Naive thymus-derived CD4-positive, alpha-beta T cell (primary cell): ENCODE data around the gene CD247. TPM values are rescaled to one million over a fixed set of nuclear protein-coding genes. Genes with fewer than 3 reads are reported as not detected.

Experiments used
- ATAC-seq: fragments of 150-1000 bp; cut with Tn5 transposase; 2 replicates; pipeline ENCODE4 v1.10.0; 2021; ENCODE audit warnings: mild to moderate bottlenecking, moderate library complexity
- CTCF ChIA-PET: fragments of 350-600 bp; sonication (Branson Sonifier 250); formaldehyde crosslinking; loops from one replicate; lab custom pipeline; 2021; ENCODE audit warnings: antibody characterized with exemption; lab: Charles Lee
- POLR2A ChIA-PET: fragments of 350-600 bp; sonication (Branson Sonifier 250); formaldehyde crosslinking; loops from one replicate; lab custom pipeline; 2021; ENCODE audit warnings: antibody characterized with exemption, inconsistent platforms; lab: Charles Lee
- DNase-seq, 9 donors: peaks; one replicate each; pipeline versions ENCODE4 v3.0.0 to v3.0.0-alpha.2; 2020 to 2022; ENCODE audit warnings: mixed read lengths in 1 of 9
- H3K27ac ChIP-seq: one replicate; pipeline ENCODE4 v1.7.0; 2013; ENCODE audit warnings: mild to moderate bottlenecking, low read depth, low read length, moderate library complexity
- H3K27me3 ChIP-seq, 2 donors: one replicate each; pipeline ENCODE4 v1.7.0; 2013; ENCODE audit warnings: low read length in 2 of 2, mild to moderate bottlenecking in 2 of 2, moderate library complexity in 2 of 2; ENCODE audit not compliant: control insufficient read depth in 2 of 2, insufficient read depth in 2 of 2
- H3K36me3 ChIP-seq, 3 experiments: 1 replicate in 2 of 3; 2 replicates in 1 of 3; pipeline ENCODE4 v1.7.0; 2013; ENCODE audit warnings: low read length in 3 of 3, mild to moderate bottlenecking in 3 of 3, moderate library complexity in 1 of 3; ENCODE audit not compliant: insufficient read depth in 3 of 3, control insufficient read depth in 2 of 3
- H3K4me1 ChIP-seq, 2 donors: one replicate each; pipeline ENCODE4 v1.7.0; 2013; ENCODE audit warnings: low read length in 2 of 2, mild to moderate bottlenecking in 2 of 2, moderate library complexity in 1 of 2; ENCODE audit not compliant: control insufficient read depth in 2 of 2, insufficient read depth in 2 of 2
- H3K4me3 ChIP-seq: 2 replicates; pipeline ENCODE4 v1.7.0; 2013; ENCODE audit warnings: mild to moderate bottlenecking, low read length
- H3K9me3 ChIP-seq, 3 experiments: 1 replicate in 2 of 3; 2 replicates in 1 of 3; pipeline ENCODE4 v1.7.0; 2013; ENCODE audit warnings: low read length in 3 of 3; ENCODE audit not compliant: control insufficient read depth in 2 of 3
- H3K27ac Mint-ChIP-seq, 9 donors: one replicate each; pipeline ENCODE4 v1.8.0; 2020 to 2022; ENCODE audit warnings: mixed read lengths in 9 of 9, mild to moderate bottlenecking in 8 of 9, moderate library complexity in 5 of 9, inconsistent platforms in 2 of 9
- H3K27me3 Mint-ChIP-seq, 5 donors: one replicate each; pipeline ENCODE4 v1.8.0; 2021 to 2022; ENCODE audit warnings: mixed read lengths in 5 of 5, mild to moderate bottlenecking in 1 of 5
- H3K36me3 Mint-ChIP-seq, 5 donors: one replicate each; pipeline ENCODE4 v1.8.0; 2020 to 2022; ENCODE audit warnings: mixed read lengths in 5 of 5, mild to moderate bottlenecking in 3 of 5, inconsistent platforms in 1 of 5
- H3K4me1 Mint-ChIP-seq, 7 donors: one replicate each; pipeline ENCODE4 v1.8.0; 2020 to 2022; ENCODE audit warnings: mixed read lengths in 7 of 7, mild to moderate bottlenecking in 3 of 7, inconsistent platforms in 1 of 7
- H3K4me3 Mint-ChIP-seq, 10 donors: one replicate each; pipeline ENCODE4 v1.8.0; 2020 to 2022; ENCODE audit warnings: mild to moderate bottlenecking in 10 of 10, mixed read lengths in 10 of 10, moderate library complexity in 6 of 10, inconsistent platforms in 2 of 10
- H3K9me3 Mint-ChIP-seq, 11 donors: one replicate each; pipeline ENCODE4 v1.8.0; 2020 to 2022; ENCODE audit warnings: mixed read lengths in 11 of 11, mild to moderate bottlenecking in 4 of 11, inconsistent platforms in 1 of 11, moderate library complexity in 1 of 11
- intact Hi-C, 2 donors: fragments of 100-400 bp; cut with micrococcal nuclease; formaldehyde crosslinking; loops; one replicate each; pipeline ENCODE4 v1.15.1; 2023
- polyA plus RNA-seq, 2 donors: library from polyadenylated mRNA; unstranded; fragments of 300-500 nt; fragmentation: Illumina TruSeq; gene quantifications; one replicate each; pipeline ENCODE4 v1.2.3, GENCODE V29; 2021
- total RNA-seq, 6 experiments: library from RNA in 5 of 6; stranded (reverse) in 5 of 6; gene quantifications; 1 replicate in 5 of 6; 2 replicates in 1 of 6; pipeline ENCODE4 v1.2.3 and lab custom pipeline; 2021 to 2026

Gene CD247
- total and polyA plus RNA-seq, 7 experiments from 2014 or later: 246 to 476 (median 352) TPM

DNA sequence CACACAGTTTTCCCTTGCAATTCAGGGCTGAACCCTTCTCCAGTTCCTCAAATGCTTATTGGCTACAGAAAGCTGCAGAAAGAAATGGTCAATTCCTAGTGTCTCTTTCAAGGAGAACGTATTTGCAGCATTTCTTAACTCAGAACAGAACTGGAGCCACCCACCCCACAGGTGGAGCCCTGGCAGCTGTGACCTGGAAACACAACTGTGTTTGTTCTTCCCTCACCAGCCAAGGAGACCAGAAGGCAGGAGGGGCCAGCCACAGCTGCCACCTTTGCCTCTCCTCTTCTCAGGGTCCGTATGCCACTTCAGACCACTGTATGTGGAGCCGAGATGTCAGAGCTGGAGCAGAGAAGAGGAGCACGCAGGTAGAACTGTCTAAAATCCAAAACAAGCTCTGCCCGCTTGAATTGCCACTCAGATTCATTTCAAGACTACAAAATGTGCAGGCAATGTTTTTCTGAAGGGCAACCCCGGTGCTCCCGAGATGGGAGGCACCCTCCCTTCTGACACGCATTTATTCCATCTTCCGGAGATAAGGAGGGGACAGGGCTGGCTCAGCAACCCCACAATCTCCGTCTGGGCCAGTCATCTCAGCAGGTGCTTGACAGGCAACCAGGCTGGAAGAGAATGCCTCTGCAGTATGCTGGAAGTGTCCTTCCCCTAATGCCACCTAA, 16.7 kb downstream of the CD247 start:
- ChIA-PET CTCF (interaction anchor here (1.1 to 1.9 kb wide), 2 partner anchors 8 to 40 kb away, joined by 3 to 8 read pairs; no protein-coding TSS in a partner anchor), POLR2A (interaction anchor here (0.7 to 11.8 kb wide), 15 partner anchors 9 to 63 kb away, joined by 3 to 181 read pairs (median 5); partner anchors contain the start of gene CD247)
- H3K36me3 ChIP-seq: peaks cover 0 to 49% (median 9%) of the 10 kb centered on the region in 3 experiments
- H3K27me3 ChIP-seq: no peaks in the 10 kb centered on the region
- peak overlapping the region; percentile 58 to 100 (median 80) for H3K4me3 Mint-ChIP-seq
- H3K9me3 ChIP-seq: no peaks in the 10 kb centered on the region
- peak overlapping the region; percentile 96 for H3K27ac ChIP-seq
- H3K9me3 Mint-ChIP-seq: no peaks in the 10 kb centered on the region
- H3K4me1 ChIP-seq: peaks cover 53 to 96% of the 10 kb centered on the region in 2 donors
- DNase-seq (peak in 3 of 9 donors; percentile 2 to 59 (median 57)), ATAC-seq (no peak)
- H3K36me3 Mint-ChIP-seq: peaks cover 5 to 52% (median 28%) of the 10 kb centered on the region in 5 donors
- peak overlapping the region; percentile 4 for H3K4me3 ChIP-seq
- peaks cover 74 to 100% (median 98%) of the 10 kb centered on the region in 7 donors for H3K4me1 Mint-ChIP-seq
- intact Hi-C loops: loop anchor here (1.0 to 2.0 kb wide), 2 partner anchors 12 to 15 kb away; no protein-coding TSS in a partner anchor
- peak overlapping the region; percentile 83 to 100 (median 94) for H3K27ac Mint-ChIP-seq
- H3K27me3 Mint-ChIP-seq: no peaks in the 10 kb centered on the region

DNA sequence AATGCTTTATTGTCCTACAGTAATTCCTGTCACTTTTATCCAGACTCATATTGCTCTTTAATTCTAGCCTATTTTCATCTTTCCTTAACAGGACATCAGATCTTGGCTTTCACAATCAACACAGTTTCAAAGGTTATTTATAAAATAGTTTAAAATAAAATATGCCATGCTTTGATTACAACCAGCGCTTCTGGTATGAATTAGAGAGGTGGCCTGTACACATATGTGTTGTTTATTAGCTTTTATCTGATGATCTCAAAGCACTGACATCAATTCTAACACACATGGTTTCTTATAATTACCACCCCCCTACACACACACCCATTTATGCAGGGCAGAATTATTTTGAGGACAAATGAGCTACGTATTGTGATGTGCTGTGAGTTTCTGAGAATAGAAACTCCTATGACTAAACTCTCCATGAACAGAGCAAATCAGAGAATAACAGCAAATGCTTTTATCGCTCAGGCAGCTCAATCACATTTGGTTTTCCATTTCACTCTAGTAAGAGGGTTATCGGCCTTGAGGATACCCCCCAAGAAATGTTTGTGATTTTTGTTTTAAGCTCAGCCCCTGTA, 18.0 kb downstream of the CD247 start:
- Mint-ChIP-seq H3K4me1 (peaks cover 78 to 100% (median 98%) of the 10 kb centered on the region in 7 donors), H3K27me3 (no peaks in the 10 kb centered on the region), H3K4me3 (peak overlapping the region; percentile 32 to 88 (median 76)), H3K36me3 (peaks cover 5 to 64% (median 33%) of the 10 kb centered on the region in 5 donors), H3K9me3 (no peaks in the 10 kb centered on the region), H3K27ac (peak overlapping the region; percentile 77 to 100 (median 94))
- peak overlapping the region; percentile 96 for H3K27ac ChIP-seq
- ATAC-seq (peak; percentile 35), DNase-seq (peak in 1 of 9 donors; percentile 49)
- H3K4me3 ChIP-seq: no peak overlapping the region
- no peaks in the 10 kb centered on the region for H3K27me3 ChIP-seq
- intact Hi-C loops: loop anchor here in 1 of 2 donors (1.0 kb wide), 1 partner anchor 10 kb away; no protein-coding TSS in a partner anchor
- H3K9me3 ChIP-seq: no peaks in the 10 kb centered on the region
- CTCF ChIA-PET: interaction anchor here (0.6 to 1.9 kb wide), 10 partner anchors 8 to 59 kb away, joined by 3 to 8 read pairs (median 4); partner anchors contain the start of gene CD247
- peaks cover 48 to 96% of the 10 kb centered on the region in 2 donors for H3K4me1 ChIP-seq
- H3K36me3 ChIP-seq: peaks cover 0 to 56% (median 15%) of the 10 kb centered on the region in 3 experiments
- POLR2A ChIA-PET: interaction anchor here (0.6 to 11.8 kb wide), 14 partner anchors 7 to 393 kb away, joined by 3 to 181 read pairs (median 5); partner anchors contain the start of gene CD247

DNA sequence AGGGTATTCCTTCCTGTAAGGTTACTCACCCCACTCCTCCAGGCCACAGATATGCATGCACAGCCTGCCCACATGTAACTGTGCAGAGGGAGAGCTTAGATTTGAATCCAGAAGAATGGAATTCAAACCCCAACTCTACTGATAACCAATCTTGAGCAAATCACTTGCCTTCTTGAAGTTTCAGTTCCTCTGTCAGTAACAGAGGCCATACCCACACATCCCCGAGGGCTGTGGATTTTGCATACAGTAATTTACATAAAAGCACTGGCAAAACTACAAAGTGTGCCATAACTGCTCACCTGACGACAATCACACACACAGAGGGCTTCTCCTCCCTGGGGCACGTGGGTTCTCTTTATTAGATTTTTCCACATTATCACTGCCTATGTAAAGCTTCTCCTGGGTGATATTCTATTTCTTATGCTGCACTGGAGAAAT, 18.6 kb downstream of the CD247 start:
- H3K4me3 ChIP-seq: peak overlapping the region; percentile 8
- H3K4me1 ChIP-seq: peaks cover 55 to 99% of the 10 kb centered on the region in 2 donors
- Mint-ChIP-seq H3K36me3 (peaks cover 5 to 68% (median 30%) of the 10 kb centered on the region in 5 donors), H3K9me3 (no peaks in the 10 kb centered on the region), H3K4me3 (peak overlapping the region; percentile 49 to 88 (median 68)), H3K27me3 (no peaks in the 10 kb centered on the region), H3K27ac (peak overlapping the region; percentile 77 to 100 (median 94)), H3K4me1 (peaks cover 76 to 100% (median 98%) of the 10 kb centered on the region in 7 donors)
- DNase-seq: peak in 6 of 9 donors; percentile 51 to 74 (median 55)
- no peaks in the 10 kb centered on the region for H3K27me3 ChIP-seq
- ChIA-PET CTCF (interaction anchor here (0.7 to 1.9 kb wide), 9 partner anchors 8 to 58 kb away, joined by 3 to 8 read pairs (median 4); partner anchors contain the start of gene CD247), POLR2A (interaction anchor here (0.6 to 11.8 kb wide), 13 partner anchors 7 to 393 kb away, joined by 3 to 181 read pairs (median 5); partner anchors contain the start of gene CD247)
- peaks cover 4 to 61% (median 17%) of the 10 kb centered on the region in 3 experiments for H3K36me3 ChIP-seq
- H3K9me3 ChIP-seq: no peaks in the 10 kb centered on the region
- intact Hi-C loops: loop anchor here (1.0 kb wide), 2 partner anchors 11 to 19 kb away; partner anchors contain the start of gene CD247 (in 1 of the 2)
- peak; percentile 76 for ATAC-seq
- peak overlapping the region; percentile 96 for H3K27ac ChIP-seq

DNA sequence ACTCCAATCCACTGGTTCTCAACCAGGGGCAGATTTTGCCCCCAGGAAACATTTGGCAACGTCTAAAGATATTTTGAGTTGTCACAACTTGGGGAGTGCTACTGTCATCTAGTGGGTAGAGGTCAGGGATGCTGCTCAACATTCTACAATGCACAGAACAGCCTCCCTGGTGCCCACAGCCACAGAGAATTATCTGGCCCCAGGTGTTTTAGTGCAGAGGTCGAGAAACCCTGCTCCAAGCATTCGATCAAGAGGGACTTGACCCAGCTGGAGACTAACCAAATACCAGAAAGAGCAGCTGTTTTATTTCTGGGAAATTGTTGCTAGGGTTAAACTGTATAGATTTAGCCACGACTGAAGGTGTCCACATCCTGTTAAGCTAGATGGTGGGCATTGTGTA, 19.2 kb downstream of the CD247 start:
- Mint-ChIP-seq H3K36me3 (peaks cover 5 to 67% (median 25%) of the 10 kb centered on the region in 5 donors), H3K27me3 (no peaks in the 10 kb centered on the region), H3K27ac (peak overlapping the region; percentile 77 to 100 (median 94)), H3K4me1 (peaks cover 76 to 100% (median 98%) of the 10 kb centered on the region in 7 donors), H3K9me3 (no peaks in the 10 kb centered on the region), H3K4me3 (peak overlapping the region; percentile 45 to 88 (median 68))
- Histone ChIP-seq H3K27me3 (no peaks in the 10 kb centered on the region), H3K9me3 (no peaks in the 10 kb centered on the region), H3K4me1 (peaks cover 60 to 99% of the 10 kb centered on the region in 2 donors), H3K4me3 (peak overlapping the region; percentile 8), H3K27ac (peak overlapping the region; percentile 96), H3K36me3 (peaks cover 4 to 59% (median 17%) of the 10 kb centered on the region in 3 experiments)
- intact Hi-C loops: loop anchor here in 1 of 2 donors (1.0 kb wide), 1 partner anchor 19 kb away; the partner anchor contains the start of gene CD247
- ChIA-PET CTCF (interaction anchor here (0.7 to 1.9 kb wide), 7 partner anchors 9 to 42 kb away, joined by 3 to 8 read pairs (median 3); partner anchors contain the start of gene CD247), POLR2A (interaction anchor here (1.2 to 11.8 kb wide), 10 partner anchors 10 to 52 kb away, joined by 3 to 181 read pairs (median 6); partner anchors contain the start of gene CD247)
- DNase-seq: no peak
- ATAC-seq: no peak

DNA sequence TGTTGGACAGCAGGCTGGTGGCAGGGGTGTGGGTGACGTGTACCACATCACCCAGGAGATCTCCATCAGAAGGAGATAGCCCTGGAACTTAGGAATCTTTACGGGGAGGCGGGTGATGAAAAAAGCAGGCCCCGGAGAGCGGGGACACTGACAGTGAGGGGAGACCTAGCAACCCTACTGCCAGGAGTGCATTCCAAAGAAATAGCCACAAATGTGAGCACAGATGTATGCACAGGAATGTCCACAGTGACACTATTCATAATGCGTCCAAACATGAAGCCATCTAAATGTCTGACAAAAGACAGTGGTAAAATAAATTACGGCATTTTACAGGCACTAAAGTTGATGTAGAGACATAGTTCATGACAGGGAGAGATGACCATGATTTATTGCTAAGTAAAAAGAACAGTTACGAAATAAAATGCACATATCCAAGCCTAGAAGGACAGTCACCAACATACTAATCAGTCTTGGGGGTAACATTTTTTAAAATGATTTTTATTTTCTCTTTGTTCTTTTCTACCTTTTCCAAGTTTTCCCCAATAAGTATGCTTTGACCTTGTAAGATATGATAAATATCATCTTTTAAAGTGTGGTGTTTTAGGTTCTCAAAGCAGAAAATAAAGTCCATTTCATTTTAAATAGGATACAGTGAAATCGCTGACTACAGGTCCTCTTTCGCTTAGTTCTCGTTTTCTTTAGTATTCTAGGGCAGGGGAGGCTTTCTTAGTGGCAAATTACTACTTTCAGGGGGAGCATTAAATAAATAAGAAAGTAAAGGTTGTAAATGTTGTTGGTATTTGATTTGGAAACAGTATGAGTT, 21.3 kb downstream of the CD247 start:
- H3K9me3 Mint-ChIP-seq: no peaks in the 10 kb centered on the region
- H3K27ac Mint-ChIP-seq: peak overlapping the region in 8 of 9 donors; percentile 82 to 100 (median 94)
- Histone ChIP-seq H3K36me3 (peaks cover 8 to 48% (median 21%) of the 10 kb centered on the region in 3 experiments), H3K4me1 (peaks cover 63 to 99% of the 10 kb centered on the region in 2 donors), H3K27ac (peak overlapping the region; percentile 96), H3K9me3 (no peaks in the 10 kb centered on the region), H3K4me3 (no peak overlapping the region), H3K27me3 (no peaks in the 10 kb centered on the region)
- no peak for DNase-seq
- ChIA-PET CTCF (interaction anchor here (0.5 to 0.8 kb wide), 2 partner anchors 33 to 53 kb away, joined by 3 read pairs; no protein-coding TSS in a partner anchor), POLR2A (interaction anchor here (0.8 to 11.8 kb wide), 13 partner anchors 8 to 56 kb away, joined by 3 to 181 read pairs (median 4); partner anchors contain the start of gene CD247)
- H3K27me3 Mint-ChIP-seq: no peaks in the 10 kb centered on the region
- H3K36me3 Mint-ChIP-seq: peaks cover 5 to 52% (median 13%) of the 10 kb centered on the region in 5 donors
- no peak for ATAC-seq
- intact Hi-C loops: no loop called here
- peaks cover 72 to 100% (median 95%) of the 10 kb centered on the region in 7 donors for H3K4me1 Mint-ChIP-seq
- H3K4me3 Mint-ChIP-seq: peak overlapping the region in 9 of 10 donors; percentile 12 to 88 (median 60)
